ENCODE results near the gene PRR5. TPM values are rescaled to one million over a fixed set of nuclear protein-coding genes. Genes with fewer than 3 reads are reported as not detected.

The PRR5 gene
- total RNA-seq, 1 donor from 2014 or later = 13.5 TPM

GRCh38 chr22:44719586-44720368 is 17.8 kb downstream of the PRR5 start:
- Mint-ChIP-seq H3K4me3 (ENCODE audit: unreplicated experiment) (no peak overlapping the region), H3K27ac (ENCODE audit: unreplicated experiment) (no peak overlapping the region), H3K27me3 (ENCODE audit: unreplicated experiment) (no peaks in the 10 kb centered on the region), H3K4me1 (ENCODE audit: unreplicated experiment) (no peaks in the 10 kb centered on the region), H3K9me3 (ENCODE audit: unreplicated experiment) (no peaks in the 10 kb centered on the region), H3K36me3 (ENCODE audit: unreplicated experiment) (peaks cover 6% of the 10 kb centered on the region)
- DNase-seq (ENCODE audit: extremely low spot score, unreplicated experiment) = no peak
- TF ChIP-seq, protein P1, sequence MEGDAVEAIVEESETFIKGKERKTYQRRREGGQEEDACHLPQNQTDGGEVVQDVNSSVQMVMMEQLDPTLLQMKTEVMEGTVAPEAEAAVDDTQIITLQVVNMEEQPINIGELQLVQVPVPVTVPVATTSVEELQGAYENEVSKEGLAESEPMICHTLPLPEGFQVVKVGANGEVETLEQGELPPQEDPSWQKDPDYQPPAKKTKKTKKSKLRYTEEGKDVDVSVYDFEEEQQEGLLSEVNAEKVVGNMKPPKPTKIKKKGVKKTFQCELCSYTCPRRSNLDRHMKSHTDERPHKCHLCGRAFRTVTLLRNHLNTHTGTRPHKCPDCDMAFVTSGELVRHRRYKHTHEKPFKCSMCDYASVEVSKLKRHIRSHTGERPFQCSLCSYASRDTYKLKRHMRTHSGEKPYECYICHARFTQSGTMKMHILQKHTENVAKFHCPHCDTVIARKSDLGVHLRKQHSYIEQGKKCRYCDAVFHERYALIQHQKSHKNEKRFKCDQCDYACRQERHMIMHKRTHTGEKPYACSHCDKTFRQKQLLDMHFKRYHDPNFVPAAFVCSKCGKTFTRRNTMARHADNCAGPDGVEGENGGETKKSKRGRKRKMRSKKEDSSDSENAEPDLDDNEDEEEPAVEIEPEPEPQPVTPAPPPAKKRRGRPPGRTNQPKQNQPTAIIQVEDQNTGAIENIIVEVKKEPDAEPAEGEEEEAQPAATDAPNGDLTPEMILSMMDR (IDR thresholded peaks at IDR 0.05) = no peak

DNA sequence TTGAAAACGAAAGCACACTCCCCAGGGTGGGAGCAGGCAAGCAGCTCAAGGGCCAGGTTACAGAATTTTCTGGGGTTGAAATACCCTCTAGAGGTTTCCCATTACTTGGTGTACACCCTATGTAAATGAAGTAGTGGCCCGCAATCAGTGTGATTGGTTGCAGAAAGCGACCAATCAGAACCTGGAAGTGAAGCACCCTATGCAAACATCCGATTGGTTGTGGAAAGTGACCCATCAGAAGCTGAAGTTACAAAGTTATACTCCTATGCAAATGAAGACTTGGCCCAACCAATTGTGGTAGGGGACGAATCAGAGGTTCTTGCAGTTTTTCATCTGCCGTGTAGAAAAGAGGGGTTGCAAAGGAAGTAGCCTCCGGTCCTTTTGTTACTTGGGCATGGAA is 19.2 kb downstream of the PRR5 start:
- Mint-ChIP-seq H3K4me1 (ENCODE audit: unreplicated experiment) (no peaks in the 10 kb centered on the region), H3K27me3 (ENCODE audit: unreplicated experiment) (no peaks in the 10 kb centered on the region), H3K27ac (ENCODE audit: unreplicated experiment) (no peak overlapping the region), H3K36me3 (ENCODE audit: unreplicated experiment) (peaks cover 6% of the 10 kb centered on the region), H3K4me3 (ENCODE audit: unreplicated experiment) (no peak overlapping the region), H3K9me3 (ENCODE audit: unreplicated experiment) (no peaks in the 10 kb centered on the region)
- TF ChIP-seq, protein P1 (IDR thresholded peaks at IDR 0.05) = no peak
- DNase-seq (ENCODE audit: extremely low spot score, unreplicated experiment) = no peak

DNA sequence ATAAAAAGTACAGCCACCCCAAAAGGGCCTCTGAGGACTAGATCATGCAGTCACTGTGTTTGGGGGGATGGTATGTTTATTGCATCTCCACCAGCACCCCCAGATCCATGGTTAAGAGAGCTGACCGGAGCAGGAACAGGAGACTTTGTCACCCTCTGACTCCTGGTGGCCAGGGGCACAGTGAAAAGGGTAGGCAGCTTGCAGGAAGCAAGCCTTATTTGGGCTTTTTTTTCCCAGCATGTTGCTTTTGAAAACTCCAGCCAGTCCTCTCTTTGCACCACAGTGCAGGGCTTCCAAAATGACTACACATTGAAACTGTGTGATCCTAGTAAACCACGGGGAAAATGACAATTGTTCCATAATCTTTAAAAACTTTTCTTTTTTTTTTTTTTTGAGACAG is 20.6 kb downstream of the PRR5 start:
- H3K27ac Mint-ChIP-seq (ENCODE audit: unreplicated experiment) = no peak overlapping the region
- peaks cover 6% of the 10 kb centered on the region for H3K36me3 Mint-ChIP-seq (ENCODE audit: unreplicated experiment)
- no peaks in the 10 kb centered on the region for H3K9me3 Mint-ChIP-seq (ENCODE audit: unreplicated experiment)
- TF ChIP-seq, protein P1 (IDR thresholded peaks at IDR 0.05) = no peak
- no peak overlapping the region for H3K4me3 Mint-ChIP-seq (ENCODE audit: unreplicated experiment)
- no peak for DNase-seq (ENCODE audit: extremely low spot score, unreplicated experiment)
- H3K27me3 Mint-ChIP-seq (ENCODE audit: unreplicated experiment) = no peaks in the 10 kb centered on the region
- no peaks in the 10 kb centered on the region for H3K4me1 Mint-ChIP-seq (ENCODE audit: unreplicated experiment)

- DNase-seq (ENCODE audit: extremely low spot score, unreplicated experiment) = no peak
- H3K4me3 Mint-ChIP-seq (ENCODE audit: unreplicated experiment) = no peak overlapping the region
- no peaks in the 10 kb centered on the region for H3K27me3 Mint-ChIP-seq (ENCODE audit: unreplicated experiment)
- H3K36me3 Mint-ChIP-seq (ENCODE audit: unreplicated experiment) = peaks cover 6% of the 10 kb centered on the region
- no peaks in the 10 kb centered on the region for H3K9me3 Mint-ChIP-seq (ENCODE audit: unreplicated experiment)
- no peak overlapping the region for H3K27ac Mint-ChIP-seq (ENCODE audit: unreplicated experiment)
- TF ChIP-seq, protein P1 (IDR thresholded peaks at IDR 0.05) = no peak
- no peaks in the 10 kb centered on the region for H3K4me1 Mint-ChIP-seq (ENCODE audit: unreplicated experiment)
Observed at GRCh38 chr22:44723801-44724200, 21.8 kb downstream of the PRR5 start.

GRCh38 chr22:44724416-44724815 is 22.4 kb downstream of the PRR5 start:
- no peaks in the 10 kb centered on the region for H3K9me3 Mint-ChIP-seq (ENCODE audit: unreplicated experiment)
- H3K27me3 Mint-ChIP-seq (ENCODE audit: unreplicated experiment) = no peaks in the 10 kb centered on the region
- DNase-seq (ENCODE audit: extremely low spot score, unreplicated experiment) = no peak
- no peak overlapping the region for H3K4me3 Mint-ChIP-seq (ENCODE audit: unreplicated experiment)
- TF ChIP-seq, protein P1 (IDR thresholded peaks at IDR 0.05) = no peak
- H3K4me1 Mint-ChIP-seq (ENCODE audit: unreplicated experiment) = peaks cover under 1% of the 10 kb centered on the region
- H3K36me3 Mint-ChIP-seq (ENCODE audit: unreplicated experiment) = peaks cover 6% of the 10 kb centered on the region
- H3K27ac Mint-ChIP-seq (ENCODE audit: unreplicated experiment) = no peak overlapping the region
